HEK293 (cell line): ENCODE measurements around the gene ANGPTL2.

ENCODE experiments used
- CTCF ChIA-PET: fragments of 350-600 bp; formaldehyde crosslinking; extraction: SDS; loops from one replicate; lab custom pipeline; 2021; ENCODE audit warnings: antibody characterized with exemption; lab: Yijun Ruan, JAX
- POLR2A ChIA-PET: fragments of 300-600 bp; formaldehyde crosslinking; extraction: SDS; loops from one replicate; lab custom pipeline; 2020; ENCODE audit warnings: antibody characterized with exemption, inconsistent platforms; lab: Yijun Ruan, JAX
- H3K27ac ChIP-seq: fragments of 200-500 bp; sonication (Bioruptor generic); 2 replicates; pipeline ENCODE4 v1.5.1; 2014; ENCODE audit warnings: low read depth, low read length, control low read depth, inconsistent platforms; ENCODE audit errors: extremely low read depth
- H3K36me3 ChIP-seq, 2 experiments: fragments of 200-500 bp in 1 of 2; sonication (Bioruptor generic) in 1 of 2; 1 replicate in 1 of 2; 2 replicates in 1 of 2; pipeline ENCODE4 v1.5.1; 2014 to 2017; ENCODE audit warnings: inconsistent platforms in 2 of 2, low read length in 2 of 2; ENCODE audit not compliant: control insufficient read depth in 2 of 2, insufficient read depth in 1 of 2
- H3K4me1 ChIP-seq: fragments of 200-500 bp; sonication (Bioruptor generic); 2 replicates; pipeline ENCODE4 v1.5.1; 2014; ENCODE audit warnings: mild to moderate bottlenecking, low read length, inconsistent platforms; ENCODE audit not compliant: control insufficient read depth, insufficient read depth
- H3K4me3 ChIP-seq: 2 replicates; pipeline ENCODE4 v1.5.1; 2011; ENCODE audit warnings: low read depth, mild to moderate bottlenecking, control low read depth, low read length, moderate library complexity
- H3K9me3 ChIP-seq: fragments of 200-500 bp; sonication (Bioruptor generic); 2 replicates; pipeline ENCODE4 v1.5.1; 2014; ENCODE audit warnings: low read depth, low read length, inconsistent platforms; ENCODE audit not compliant: control insufficient read depth, insufficient read depth
- ATF2 ChIP-seq: fragments of 450-650 bp; formaldehyde crosslinking; IDR thresholded peaks from 2 replicates; pipeline ENCODE4 v1.5.1; 2016; ENCODE audit warnings: missing biosample characterization, missing genetic modification characterization, low read depth
- FEZF1 ChIP-seq: fragments of 450-650 bp; formaldehyde crosslinking; IDR thresholded peaks from 2 replicates; pipeline ENCODE4 v1.5.1; 2016; ENCODE audit warnings: missing biosample characterization, missing genetic modification characterization
- KLF16 ChIP-seq: fragments of 450-650 bp; formaldehyde crosslinking; IDR thresholded peaks from 2 replicates; pipeline ENCODE4 v1.5.1; 2017; ENCODE audit warnings: missing biosample characterization, missing genetic modification characterization
- WT1 ChIP-seq: fragments of 450-650 bp; formaldehyde crosslinking; IDR thresholded peaks from 2 replicates; pipeline ENCODE4 v1.5.1; 2016; ENCODE audit warnings: missing biosample characterization, missing genetic modification characterization
- ZBTB44 ChIP-seq: fragments of 450-650 bp; IDR thresholded peaks from 2 replicates; pipeline ENCODE4 v1.5.1; 2018; ENCODE audit warnings: missing biosample characterization, mild to moderate bottlenecking, missing genetic modification characterization
- ZNF221 ChIP-seq: fragments of 450-650 bp; formaldehyde crosslinking; IDR thresholded peaks from 2 replicates; pipeline ENCODE4 v1.5.1; 2017; ENCODE audit warnings: missing biosample characterization, missing genetic modification characterization, borderline replicate concordance
- ZNF274 ChIP-seq, 2 experiments: fragments of 200-500 bp in 1 of 2; fragments of 450-650 bp in 1 of 2; sonication (Bioruptor generic) in 1 of 2; formaldehyde crosslinking in 1 of 2; IDR thresholded peaks; 2 replicates each; pipeline versions ENCODE4 v1.5.1 to v1.6.1; 2014 to 2016; ENCODE audit warnings: borderline replicate concordance in 1 of 2, inconsistent platforms in 1 of 2, low read length in 1 of 2, missing biosample characterization in 1 of 2, missing genetic modification characterization in 1 of 2
- ZNF37A ChIP-seq: fragments of 450-650 bp; IDR thresholded peaks from 2 replicates; pipeline ENCODE4 v1.5.1; 2018; ENCODE audit warnings: missing biosample characterization, missing genetic modification characterization
- ZNF391 ChIP-seq: fragments of 450-650 bp; formaldehyde crosslinking; IDR thresholded peaks from 2 replicates; pipeline ENCODE4 v1.5.1; 2016; ENCODE audit warnings: low read depth, missing biosample characterization, missing genetic modification characterization, borderline replicate concordance
- ZNF404 ChIP-seq: fragments of 450-650 bp; formaldehyde crosslinking; IDR thresholded peaks from 2 replicates; pipeline ENCODE4 v1.5.1; 2017; ENCODE audit warnings: missing biosample characterization, missing genetic modification characterization
- ZNF416 ChIP-seq: fragments of 450-650 bp; formaldehyde crosslinking; IDR thresholded peaks from 2 replicates; pipeline ENCODE4 v1.5.1; 2016; ENCODE audit warnings: missing biosample characterization, missing genetic modification characterization
- ZNF433 ChIP-seq: fragments of 450-650 bp; formaldehyde crosslinking; IDR thresholded peaks from 2 replicates; pipeline ENCODE4 v1.5.1; 2016; ENCODE audit warnings: missing biosample characterization, missing genetic modification characterization, low read depth
- ZNF529 ChIP-seq: fragments of 450-650 bp; formaldehyde crosslinking; IDR thresholded peaks from 2 replicates; pipeline ENCODE4 v1.5.1; 2017; ENCODE audit warnings: missing genetic modification characterization, missing biosample characterization; ENCODE audit not compliant: insufficient replicate concordance
- ZNF558 ChIP-seq: fragments of 450-650 bp; formaldehyde crosslinking; IDR thresholded peaks from 2 replicates; pipeline ENCODE4 v1.5.1; 2016; ENCODE audit warnings: missing biosample characterization, missing genetic modification characterization
- ZSCAN18 ChIP-seq: fragments of 450-650 bp; formaldehyde crosslinking; IDR thresholded peaks from 2 replicates; pipeline ENCODE4 v1.5.1; 2016; ENCODE audit warnings: missing biosample characterization, missing genetic modification characterization
- ZSCAN30 ChIP-seq: fragments of 450-650 bp; IDR thresholded peaks from 2 replicates; pipeline ENCODE4 v1.5.1; 2018; ENCODE audit warnings: missing biosample characterization, mild to moderate bottlenecking, missing genetic modification characterization, moderate library complexity
- TF ChIP-seq, protein P1 (sequence below): fragments of 450-650 bp; formaldehyde crosslinking; IDR thresholded peaks from 2 replicates; pipeline ENCODE4 v1.5.1; 2017; ENCODE audit warnings: missing biosample characterization, missing genetic modification characterization
- TF ChIP-seq, protein P2 (sequence below): fragments of 450-650 bp; formaldehyde crosslinking; optimal IDR thresholded peaks from 2 replicates; pipeline ENCODE3; 2016; ENCODE audit warnings: missing biosample characterization, mild to moderate bottlenecking, missing genetic modification characterization
- TF ChIP-seq, protein P3 (sequence below): fragments of 450-650 bp; formaldehyde crosslinking; IDR thresholded peaks from 2 replicates; pipeline ENCODE4 v1.5.1; 2017; ENCODE audit warnings: missing biosample characterization, mild to moderate bottlenecking, missing genetic modification characterization, moderate library complexity

ANGPTL2 gene

DNA sequence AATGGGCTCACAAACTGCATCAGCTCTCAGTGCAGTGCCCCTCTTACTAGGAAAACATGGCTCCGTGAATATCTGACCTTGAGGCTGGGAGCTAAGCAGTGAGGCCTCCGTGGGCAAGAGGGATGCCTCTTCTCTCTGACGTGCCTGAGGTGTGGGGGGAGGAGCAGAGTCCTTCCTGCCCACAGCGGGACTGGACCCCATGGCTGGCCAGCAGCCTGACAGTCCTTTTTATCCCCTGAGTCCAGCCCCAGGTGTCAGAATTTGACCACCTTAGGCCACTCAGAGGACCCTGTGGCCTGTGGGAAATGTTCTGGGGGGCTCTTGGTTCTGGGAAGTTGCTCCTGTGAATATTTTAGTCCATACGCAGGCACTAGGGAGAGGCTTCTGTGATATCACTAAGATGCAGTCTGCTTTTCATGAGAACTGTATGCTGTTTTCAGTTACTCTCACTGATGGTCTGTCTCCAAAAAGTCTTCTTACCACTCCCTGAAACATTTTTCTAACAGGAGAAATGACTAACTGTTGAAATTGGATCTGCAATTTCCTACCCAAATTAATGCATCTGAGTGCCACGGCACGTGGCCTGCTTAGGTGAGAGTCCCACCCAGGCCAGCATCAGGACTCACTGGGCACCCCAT, 23.4 kb downstream of the ANGPTL2 start:
- Histone ChIP-seq H3K36me3 (no peaks in the 10 kb centered on the region), H3K9me3 (no peaks in the 10 kb centered on the region), H3K27ac (no peak overlapping the region), H3K4me3 (no peak overlapping the region)
- ChIA-PET CTCF (no interaction called here), POLR2A (no interaction called here)
- TF ChIP-seq ZNF404, result no peak
- no peak for TF ChIP-seq ZNF433 (tag by site-specific recombination)
- no peak for TF ChIP-seq ZNF391 (tag by site-specific recombination)
- no peak for TF ChIP-seq ZSCAN30
- TF ChIP-seq ZNF37A (tag by site-specific recombination), result no peak
- no peak for TF ChIP-seq WT1 (tag by site-specific recombination)
- TF ChIP-seq, protein P1, sequence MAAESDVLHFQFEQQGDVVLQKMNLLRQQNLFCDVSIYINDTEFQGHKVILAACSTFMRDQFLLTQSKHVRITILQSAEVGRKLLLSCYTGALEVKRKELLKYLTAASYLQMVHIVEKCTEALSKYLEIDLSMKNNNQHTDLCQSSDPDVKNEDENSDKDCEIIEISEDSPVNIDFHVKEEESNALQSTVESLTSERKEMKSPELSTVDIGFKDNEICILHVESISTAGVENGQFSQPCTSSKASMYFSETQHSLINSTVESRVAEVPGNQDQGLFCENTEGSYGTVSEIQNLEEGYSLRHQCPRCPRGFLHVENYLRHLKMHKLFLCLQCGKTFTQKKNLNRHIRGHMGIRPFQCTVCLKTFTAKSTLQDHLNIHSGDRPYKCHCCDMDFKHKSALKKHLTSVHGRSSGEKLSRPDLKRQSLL (tag by site-specific recombination), result no peak
- TF ChIP-seq, protein P2, sequence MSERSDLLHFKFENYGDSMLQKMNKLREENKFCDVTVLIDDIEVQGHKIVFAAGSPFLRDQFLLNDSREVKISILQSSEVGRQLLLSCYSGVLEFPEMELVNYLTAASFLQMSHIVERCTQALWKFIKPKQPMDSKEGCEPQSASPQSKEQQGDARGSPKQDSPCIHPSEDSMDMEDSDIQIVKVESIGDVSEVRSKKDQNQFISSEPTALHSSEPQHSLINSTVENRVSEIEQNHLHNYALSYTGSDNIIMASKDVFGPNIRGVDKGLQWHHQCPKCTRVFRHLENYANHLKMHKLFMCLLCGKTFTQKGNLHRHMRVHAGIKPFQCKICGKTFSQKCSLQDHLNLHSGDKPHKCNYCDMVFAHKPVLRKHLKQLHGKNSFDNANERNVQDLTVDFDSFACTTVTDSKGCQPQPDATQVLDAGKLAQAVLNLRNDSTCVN (tag by site-specific recombination), result no peak
- TF ChIP-seq ZNF221 (tag by site-specific recombination), result no peak
- TF ChIP-seq, all 188 proteins: peak for 0
- no peaks in the 10 kb centered on the region for H3K4me1 ChIP-seq

DNA sequence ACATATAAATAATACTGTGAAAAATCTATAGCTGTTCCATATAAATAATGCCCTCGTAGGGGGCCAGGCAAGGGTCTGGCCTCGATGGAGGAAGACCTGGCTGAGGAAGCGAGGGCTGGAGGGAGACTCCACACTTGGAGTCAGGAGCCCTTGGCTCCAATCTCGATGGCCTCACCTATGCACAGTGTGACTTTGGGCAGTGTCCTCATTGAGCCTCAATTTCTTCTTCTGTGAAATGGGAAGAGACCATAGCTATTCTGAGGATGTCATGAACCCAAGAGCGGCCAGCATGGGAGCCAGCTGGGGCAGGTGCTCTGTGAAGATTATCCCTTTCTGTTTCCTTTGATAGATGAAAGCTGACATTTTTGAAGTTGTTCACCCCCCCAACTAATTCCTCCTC, 24.8 kb downstream of the ANGPTL2 start:
- Histone ChIP-seq H3K4me3 (no peak overlapping the region), H3K9me3 (no peaks in the 10 kb centered on the region), H3K27ac (no peak overlapping the region), H3K4me1 (no peaks in the 10 kb centered on the region), H3K36me3 (no peaks in the 10 kb centered on the region)
- CTCF ChIA-PET, result interaction anchor here (0.7 kb wide), 1 partner anchor 134 kb away, joined by 3 read pairs; no protein-coding TSS in a partner anchor
- TF ChIP-seq ZNF558 (tag by site-specific recombination) (no peak), ZBTB44 (tag by site-specific recombination) (no peak), ZNF529 (tag by site-specific recombination) (no peak), ZSCAN18 (tag by site-specific recombination) (no peak), FEZF1 (tag by site-specific recombination) (no peak), ATF2 (tag by site-specific recombination) (no peak), ZNF274 (IDR thresholded peaks at IDR 0.05; ENCODE audit: low read length) (no peak), ZNF274 (tag by site-specific recombination; IDR thresholded peaks at IDR 0.05; ENCODE audit: borderline replicate concordance) (no peak), ZNF416 (tag by site-specific recombination) (no peak), KLF16 (no peak)
- TF ChIP-seq, protein P3, sequence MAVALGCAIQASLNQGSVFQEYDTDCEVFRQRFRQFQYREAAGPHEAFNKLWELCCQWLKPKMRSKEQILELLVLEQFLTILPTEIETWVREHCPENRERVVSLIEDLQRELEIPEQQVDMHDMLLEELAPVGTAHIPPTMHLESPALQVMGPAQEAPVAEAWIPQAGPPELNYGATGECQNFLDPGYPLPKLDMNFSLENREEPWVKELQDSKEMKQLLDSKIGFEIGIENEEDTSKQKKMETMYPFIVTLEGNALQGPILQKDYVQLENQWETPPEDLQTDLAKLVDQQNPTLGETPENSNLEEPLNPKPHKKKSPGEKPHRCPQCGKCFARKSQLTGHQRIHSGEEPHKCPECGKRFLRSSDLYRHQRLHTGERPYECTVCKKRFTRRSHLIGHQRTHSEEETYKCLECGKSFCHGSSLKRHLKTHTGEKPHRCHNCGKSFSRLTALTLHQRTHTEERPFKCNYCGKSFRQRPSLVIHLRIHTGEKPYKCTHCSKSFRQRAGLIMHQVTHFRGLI (tag by site-specific recombination), result no peak
- POLR2A ChIA-PET, result no interaction called here
